Upper lobe of left lung (tissue), 4 donors: ENCODE measurements around the gene GAS2.

Source experiments
- CTCF ChIP-seq, 6 experiments: fragments of 450-650 bp in 4 of 6; fragments of 200-600 bp in 2 of 6; sonication (generic) in 2 of 6; IDR thresholded peaks; one replicate each; pipeline ENCODE4 v1.5.1; 2016 to 2019; ENCODE audit warnings: antibody characterized with exemption in 6 of 6
- EP300 ChIP-seq, 4 donors: sonication (generic); formaldehyde crosslinking; IDR thresholded peaks; one replicate each; pipeline ENCODE4 v1.5.1; 2017; ENCODE audit warnings: antibody characterized with exemption in 4 of 4, control low read depth in 2 of 4
- POLR2A ChIP-seq, 4 donors: fragments of 450-650 bp; IDR thresholded peaks; one replicate each; pipeline ENCODE4 v1.5.1; 2016 to 2017; ENCODE audit warnings: antibody characterized with exemption in 4 of 4, mild to moderate bottlenecking in 2 of 4
- POLR2AphosphoS5 ChIP-seq, 2 donors: sonication (generic); formaldehyde crosslinking; IDR thresholded peaks; one replicate each; pipeline ENCODE4 v1.5.1; 2017; ENCODE audit warnings: antibody characterized with exemption in 2 of 2

GRCh38 chr11:22795914-22796313 is 129.5 kb downstream of the GAS2 start:
- TF ChIP-seq CTCF (IDR thresholded peaks at IDR 0.05) = no peak
- TF ChIP-seq POLR2AphosphoS5 (IDR thresholded peaks at IDR 0.05) = no peak
- TF ChIP-seq EP300 (IDR thresholded peaks at IDR 0.05) = no peak
- no peak for TF ChIP-seq POLR2A (IDR thresholded peaks at IDR 0.05)
